NCI-H1436 treated with DMSO at 0.1 percent for 48 hours (cell line): ENCODE data around the gene PLXDC1.
"Not testable (repeated sequence)": the region's sequence is repeated elsewhere in the genome, so short reads cannot be mapped to it uniquely, and the experiment has no call there.

Experiments
- DNase-seq: peaks from one replicate; lab custom pipeline; 2025; lab: John Stamatoyannopoulos, UW

Gene PLXDC1

GRCh38 chr17:39181303-39181702, 29.9 kb upstream of the PLXDC1 start:
- no peak for DNase-seq

- DNase-seq = no peak
Observed at GRCh38 chr17:39178536-39178935, 27.1 kb upstream of the PLXDC1 start.

- no peak for DNase-seq
Observed at GRCh38 chr17:39177256-39177655, 25.8 kb upstream of the PLXDC1 start.

GRCh38 chr17:39175695-39176093, 24.3 kb upstream of the PLXDC1 start:
- no peak for DNase-seq

- DNase-seq = no peak
Observed at GRCh38 chr17:39174920-39175694, 23.7 kb upstream of the PLXDC1 start.

GRCh38 chr17:39173526-39174274, 22.3 kb upstream of the PLXDC1 start:
- no peak for DNase-seq

GRCh38 chr17:39173080-39173479, 21.6 kb upstream of the PLXDC1 start:
- no peak for DNase-seq

- DNase-seq = no peak
Observed at GRCh38 chr17:39171933-39172332, 20.5 kb upstream of the PLXDC1 start.

GRCh38 chr17:39170558-39170957, 19.1 kb upstream of the PLXDC1 start:
- DNase-seq = no peak

GRCh38 chr17:39170109-39170508, 18.7 kb upstream of the PLXDC1 start:
- DNase-seq = no peak

GRCh38 chr17:39169518-39169917, 18.1 kb upstream of the PLXDC1 start:
- no peak for DNase-seq

GRCh38 chr17:39169101-39169500, 17.7 kb upstream of the PLXDC1 start:
- DNase-seq = no peak

GRCh38 chr17:39168503-39168902, 17.1 kb upstream of the PLXDC1 start:
- not testable (repeated sequence) for DNase-seq

GRCh38 chr17:39167476-39167875, 16.0 kb upstream of the PLXDC1 start:
- no peak for DNase-seq

- DNase-seq = no peak
Observed at GRCh38 chr17:39166437-39167335, 15.2 kb upstream of the PLXDC1 start.

- no peak for DNase-seq
Observed at GRCh38 chr17:39165841-39166349, 14.5 kb upstream of the PLXDC1 start, which contains the start of gene ARL5C. ARL5C (minus strand) TSS chr17:39166161; CDS start chr17:39165760, 401 bp downstream.

GRCh38 chr17:39165178-39165840, 13.9 kb upstream of the PLXDC1 start:
- no peak for DNase-seq

- no peak for DNase-seq
Observed at GRCh38 chr17:39164675-39165143, 13.3 kb upstream of the PLXDC1 start.

GRCh38 chr17:39161962-39162361, 10.5 kb upstream of the PLXDC1 start:
- no peak for DNase-seq

GRCh38 chr17:39158623-39159022, 7.2 kb upstream of the PLXDC1 start:
- no peak for DNase-seq

- no peak for DNase-seq
Observed at GRCh38 chr17:39156491-39156890, 5.1 kb upstream of the PLXDC1 start.
